GM19043 (cell line): ENCODE measurements around the gene DCLK2.

Source experiments
- ATAC-seq: cut with Tn5 transposase; IDR thresholded peaks from one replicate; pipeline ENCODE4 v1.9.1; 2021; ENCODE audit warnings: low read depth; ENCODE audit not compliant: unreplicated experiment

DCLK2 gene

DNA sequence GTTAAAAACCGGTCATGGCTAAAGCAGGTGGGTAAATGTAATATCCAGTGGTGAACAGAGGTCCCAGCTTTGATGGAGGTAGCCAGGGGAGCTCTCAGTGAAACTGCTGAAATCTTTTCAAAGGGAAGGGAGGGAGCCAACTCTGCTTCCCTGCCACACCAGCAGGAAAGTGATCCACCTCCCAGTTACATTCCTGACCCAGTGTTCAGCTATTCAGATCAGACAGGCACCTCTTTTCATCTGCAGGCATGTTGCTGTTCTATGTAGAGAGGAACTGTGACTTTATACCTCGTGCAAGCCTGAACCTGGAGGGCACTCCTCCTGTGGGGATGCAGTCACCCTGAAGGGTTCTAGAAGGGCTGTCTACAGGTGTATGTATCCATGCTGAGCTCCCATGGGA lies 37.6 kb downstream of the DCLK2 start:
- ATAC-seq: no peak

DNA sequence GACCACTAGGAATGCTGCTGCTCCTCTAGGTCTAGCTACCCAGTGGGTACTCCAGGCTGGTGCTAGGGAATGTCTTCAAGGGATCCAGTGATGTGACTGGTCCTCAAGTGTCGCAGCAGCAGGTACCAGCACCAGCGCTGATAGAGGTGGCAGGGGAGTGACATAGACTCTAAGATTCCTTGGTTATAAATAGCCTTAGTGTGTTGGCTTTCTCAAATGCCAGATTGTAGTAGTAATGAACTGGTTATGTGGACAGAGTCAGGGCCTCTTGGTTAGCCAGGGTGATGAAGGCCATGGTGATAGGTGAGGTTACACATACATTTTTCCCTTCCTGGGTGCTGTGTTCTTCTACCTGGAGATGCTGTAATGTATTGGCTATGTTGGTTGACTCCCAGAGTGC lies 38.3 kb downstream of the DCLK2 start:
- ATAC-seq: no peak

DNA sequence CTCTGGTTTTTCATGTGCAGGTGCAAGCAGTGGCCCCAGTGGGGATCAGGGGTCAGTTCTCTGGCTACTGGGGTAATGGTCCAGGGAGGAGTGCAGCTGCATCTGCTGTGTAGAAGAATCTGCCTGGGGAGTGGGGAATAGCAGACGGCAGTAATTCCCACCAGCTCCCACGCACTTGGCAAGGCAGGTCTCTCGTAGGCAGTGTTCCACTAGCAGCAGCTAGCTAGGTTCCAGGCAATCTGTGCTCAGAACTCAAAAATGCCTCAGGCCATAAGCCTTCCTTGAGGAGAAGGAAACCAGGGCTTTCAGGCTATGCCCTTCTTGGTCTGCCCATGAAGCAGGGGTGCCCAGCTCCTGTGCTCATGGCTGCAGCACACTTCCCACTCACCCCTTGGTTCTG lies 38.8 kb downstream of the DCLK2 start:
- ATAC-seq: no peak

DNA sequence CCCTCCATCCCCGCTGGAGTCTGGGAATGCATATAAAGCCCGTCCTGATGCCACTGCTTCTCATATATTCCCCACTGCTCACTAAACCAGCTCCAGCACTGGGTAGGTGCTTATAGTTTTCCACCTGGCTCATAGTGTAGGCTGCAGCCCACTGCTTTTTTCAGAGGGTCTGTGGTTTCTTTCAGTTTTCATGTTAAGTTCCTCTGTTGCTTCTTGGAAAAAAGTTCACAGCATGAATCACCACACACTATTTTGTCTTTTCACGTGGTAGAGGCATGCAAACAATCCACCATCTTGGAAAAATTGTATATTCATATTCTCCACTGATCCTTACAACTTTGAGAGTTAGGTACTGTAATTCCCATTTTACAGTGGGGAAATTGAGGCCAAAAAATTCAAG lies 39.4 kb downstream of the DCLK2 start:
- ATAC-seq: no peak

DNA sequence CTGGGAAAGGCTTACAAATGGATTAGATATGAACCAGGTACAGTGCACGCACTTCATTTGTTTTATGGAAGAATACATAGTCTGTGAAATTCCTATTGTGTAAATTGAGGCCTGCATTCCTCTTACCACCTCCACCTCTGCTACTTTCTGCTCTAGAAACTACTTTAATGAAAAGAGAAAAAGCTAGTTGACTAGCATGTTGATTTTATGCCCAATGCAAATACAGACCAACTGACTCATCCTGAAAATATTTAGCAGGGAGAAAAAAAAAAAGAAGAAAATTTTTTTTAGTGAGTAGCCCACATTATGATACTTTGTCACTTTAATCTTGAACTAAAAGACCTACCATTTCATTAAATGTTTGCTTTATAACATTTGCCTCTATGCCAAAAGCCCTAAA lies 41.2 kb downstream of the DCLK2 start:
- ATAC-seq: no peak

DNA sequence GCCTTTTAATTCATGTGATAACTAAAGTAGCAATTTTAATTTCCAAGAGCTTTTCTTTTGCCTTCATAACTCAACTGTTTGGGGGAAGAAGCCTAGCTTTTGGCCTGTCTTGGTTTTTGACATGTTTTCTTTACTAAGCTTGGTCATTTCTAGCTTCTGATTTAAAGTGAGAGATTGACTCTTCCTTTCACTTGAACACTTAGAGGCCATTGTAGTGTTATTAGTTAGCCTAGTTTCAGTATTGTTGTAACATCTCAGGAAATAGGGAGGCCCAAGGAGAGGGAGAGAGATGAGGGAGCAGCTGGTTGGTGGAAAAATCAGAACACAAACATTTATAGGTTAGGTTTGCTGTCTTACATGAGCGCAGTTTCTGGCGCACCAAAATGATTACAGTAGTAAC lies 44.8 kb downstream of the DCLK2 start:
- ATAC-seq: no peak

DNA sequence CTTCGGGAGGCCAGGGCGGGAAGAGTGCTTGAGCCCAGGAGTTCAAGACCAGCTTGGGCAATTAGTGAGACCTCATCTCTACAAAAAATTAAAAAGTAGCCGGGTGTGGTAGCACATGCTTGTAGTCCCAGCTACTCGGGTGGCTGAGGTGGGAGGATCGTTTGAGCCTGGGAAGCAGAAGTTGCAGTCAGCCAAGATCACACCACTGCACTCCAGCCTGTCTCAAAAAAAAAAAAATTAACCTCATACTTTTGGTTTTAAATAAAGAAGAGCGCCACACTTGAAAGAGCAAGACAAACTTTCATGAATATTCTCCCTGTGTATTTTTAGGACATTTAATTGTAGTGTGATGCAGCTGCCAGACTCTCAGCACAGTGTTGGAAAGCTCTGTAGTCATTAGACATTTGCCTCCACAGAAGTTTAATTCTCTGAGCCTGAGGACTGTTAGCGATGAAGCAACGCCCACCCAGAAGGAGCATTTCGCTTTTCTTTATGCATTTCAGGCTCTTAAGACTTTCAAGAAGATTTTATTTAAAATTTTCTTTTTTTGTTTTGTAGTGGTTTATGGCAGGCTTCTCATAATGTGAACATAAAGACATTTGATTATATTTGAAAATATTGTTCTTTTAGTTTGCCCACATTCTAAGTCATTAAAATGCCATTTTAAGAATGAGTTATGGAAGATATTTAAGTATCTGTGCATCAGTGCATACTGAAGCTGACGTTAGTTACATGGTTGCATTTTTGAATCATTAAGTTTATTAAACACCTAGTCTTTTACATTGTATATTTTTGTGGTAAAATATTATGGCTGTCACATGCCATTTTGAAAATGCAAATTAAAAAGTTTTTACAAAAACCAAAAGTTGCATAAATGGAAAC lies 45.8 kb downstream of the DCLK2 start:
- ATAC-seq: no peak

DNA sequence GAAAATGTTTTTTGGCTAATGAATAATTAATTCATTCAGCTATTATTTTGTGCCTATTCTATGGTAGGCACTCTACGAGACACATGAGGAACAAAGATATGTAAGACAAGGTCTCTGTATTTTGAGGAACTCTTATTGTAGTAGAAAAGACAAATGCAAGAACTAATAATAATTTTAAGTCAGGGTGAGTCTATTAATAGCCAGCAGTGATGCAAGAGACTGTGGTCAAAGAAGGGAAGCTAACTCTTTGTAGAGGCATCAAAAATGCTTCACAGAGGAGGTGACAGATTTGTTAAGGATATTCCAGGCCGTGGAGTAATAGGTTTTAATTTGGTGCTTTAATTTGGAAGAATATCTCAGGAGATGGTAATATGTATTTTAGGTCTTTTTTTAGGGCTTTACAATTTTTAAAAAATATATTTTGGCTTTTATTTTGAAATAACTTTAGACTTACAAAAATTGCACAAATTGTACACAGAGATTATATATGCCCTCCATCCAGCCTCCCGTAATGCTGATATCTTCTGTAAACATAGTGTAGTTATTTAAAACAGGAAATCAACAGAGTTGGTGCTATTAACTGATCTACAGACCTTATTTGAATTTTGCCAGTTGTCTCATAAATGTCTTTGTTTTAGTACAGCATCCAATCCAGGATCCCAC lies 48.1 kb downstream of the DCLK2 start:
- ATAC-seq: peak; percentile 43

DNA sequence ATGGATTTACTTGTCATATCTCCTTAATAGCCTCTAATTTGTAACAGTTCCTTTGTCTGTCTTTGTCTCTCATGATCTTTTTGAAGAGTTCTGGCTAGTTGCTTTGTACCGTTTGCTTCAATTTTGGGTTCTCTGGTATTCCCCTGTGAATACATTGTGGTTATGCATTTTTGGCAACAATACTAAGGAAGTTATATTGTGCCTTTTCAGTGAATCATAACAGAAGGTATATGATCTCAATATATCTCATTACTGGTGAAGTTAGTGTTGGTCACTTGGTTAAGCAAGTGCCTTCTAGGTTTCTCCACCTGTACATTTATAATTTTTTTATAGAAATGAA lies 48.6 kb downstream of the DCLK2 start:
- ATAC-seq: no peak

DNA sequence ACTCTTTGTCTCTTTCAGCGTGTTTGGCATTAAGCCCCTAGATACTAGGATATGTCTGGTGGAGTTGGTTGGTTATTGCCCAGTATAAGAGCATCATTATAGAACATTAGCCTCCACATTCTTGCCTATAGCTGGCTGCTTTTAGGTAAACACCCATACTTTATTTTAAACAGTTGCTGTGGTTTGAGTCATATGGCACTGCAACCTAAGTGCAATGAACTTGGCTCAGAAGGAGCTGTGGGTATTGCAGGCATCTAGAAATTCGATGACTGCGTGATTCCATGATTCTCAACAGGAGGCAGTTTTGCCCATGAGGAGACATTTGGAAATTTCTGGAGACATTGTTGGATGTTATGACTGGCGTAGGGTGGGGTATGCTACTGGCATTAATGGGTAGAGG lies 49.5 kb downstream of the DCLK2 start:
- no peak for ATAC-seq

DNA sequence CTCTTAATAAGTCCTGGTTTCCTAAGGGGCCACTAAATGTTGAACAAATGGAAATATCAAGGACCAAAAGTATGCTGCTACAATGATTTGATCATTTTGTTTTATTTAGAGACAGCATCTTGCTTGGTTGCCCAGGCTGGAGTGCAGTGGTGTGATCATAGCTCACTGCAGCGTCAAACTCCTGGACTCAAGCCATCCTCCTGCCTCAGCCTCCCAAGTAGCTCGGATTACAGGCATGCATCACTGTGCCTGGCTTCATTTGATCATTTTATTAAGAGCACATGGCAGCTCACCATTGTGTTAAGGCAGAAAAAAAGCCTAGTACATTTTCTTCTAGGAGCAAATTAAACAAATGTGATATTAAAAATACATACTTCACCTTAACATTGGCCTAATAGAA lies 52.7 kb downstream of the DCLK2 start:
- ATAC-seq: no peak

DNA sequence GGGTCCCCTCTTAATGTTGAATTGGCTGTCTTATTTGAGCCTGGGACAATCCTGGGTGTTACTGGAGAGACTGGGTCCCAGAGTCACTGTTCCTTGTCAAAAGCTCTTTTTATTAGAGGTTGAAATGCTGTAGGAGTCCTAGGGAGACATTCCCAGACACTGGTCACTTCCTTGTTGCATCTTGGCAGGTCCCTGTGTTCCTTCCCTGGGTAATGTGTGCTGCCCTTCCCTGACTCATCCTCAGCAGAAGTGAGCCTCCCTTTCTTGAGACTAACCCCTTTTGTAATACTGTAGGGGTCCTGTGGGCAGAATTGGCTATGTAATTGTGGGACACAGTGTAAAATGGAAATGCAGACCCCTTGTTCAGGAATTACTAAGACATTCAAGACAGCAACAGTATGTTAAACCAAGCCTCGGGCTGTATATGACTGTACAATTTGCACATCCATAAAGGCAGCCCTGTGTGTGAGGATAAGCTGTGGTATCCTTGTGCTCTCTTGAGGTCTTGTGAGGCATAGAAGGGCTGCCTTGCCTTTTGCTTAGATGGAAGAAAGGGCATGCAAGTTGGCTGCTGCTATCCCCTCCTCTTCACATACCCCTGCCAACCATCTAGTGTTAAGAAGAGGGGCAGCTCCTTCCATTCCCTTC lies 53.5 kb downstream of the DCLK2 start:
- no peak for ATAC-seq

DNA sequence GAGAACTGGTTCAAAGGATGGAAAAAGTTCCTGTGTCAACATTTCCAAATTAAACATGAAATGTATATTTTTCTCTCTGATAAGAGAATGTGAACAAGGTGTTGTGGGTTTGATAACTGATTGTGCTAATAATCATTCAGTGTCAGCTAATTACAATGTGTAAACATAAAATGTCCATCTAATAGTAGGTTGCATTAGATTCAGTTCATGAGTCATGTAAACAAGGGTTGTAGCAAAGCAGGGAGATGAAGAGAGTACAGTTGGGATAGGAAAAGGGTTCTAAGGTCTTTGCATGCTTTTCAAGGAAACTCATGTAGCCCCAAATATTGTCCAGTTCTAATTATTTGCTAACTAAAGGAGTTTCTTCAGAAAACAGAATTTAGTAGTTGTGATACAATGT lies 55.4 kb downstream of the DCLK2 start:
- no peak for ATAC-seq

DNA sequence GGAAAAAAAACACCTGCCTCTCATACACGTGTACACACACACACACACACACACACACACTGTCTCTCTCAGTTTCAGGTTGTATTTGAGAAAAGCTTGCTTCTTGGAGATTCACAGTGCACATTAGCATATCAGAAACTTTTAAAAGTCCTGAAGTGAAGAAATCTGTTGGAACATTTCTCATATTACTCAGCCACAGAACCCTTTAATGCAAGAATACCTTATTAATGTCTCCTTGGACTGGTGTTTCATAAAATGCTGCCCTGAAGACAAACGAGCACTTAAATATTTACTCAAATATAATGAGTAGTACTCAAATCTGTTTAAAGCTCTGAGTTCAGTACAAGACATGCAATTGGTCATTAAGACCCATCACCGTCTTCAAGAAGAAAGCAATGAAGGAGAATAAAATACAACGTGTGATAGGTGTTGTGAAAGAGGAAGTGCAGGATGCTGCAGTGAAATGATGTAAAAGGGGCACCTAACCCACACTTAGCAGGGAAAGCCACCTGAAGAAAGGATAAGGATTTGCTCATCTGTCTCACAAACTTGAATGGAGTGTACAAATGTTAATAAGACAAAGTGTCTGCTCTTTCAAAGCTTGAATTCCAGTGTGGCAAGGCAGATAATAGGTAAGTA lies 57.0 kb downstream of the DCLK2 start:
- ATAC-seq: no peak

DNA sequence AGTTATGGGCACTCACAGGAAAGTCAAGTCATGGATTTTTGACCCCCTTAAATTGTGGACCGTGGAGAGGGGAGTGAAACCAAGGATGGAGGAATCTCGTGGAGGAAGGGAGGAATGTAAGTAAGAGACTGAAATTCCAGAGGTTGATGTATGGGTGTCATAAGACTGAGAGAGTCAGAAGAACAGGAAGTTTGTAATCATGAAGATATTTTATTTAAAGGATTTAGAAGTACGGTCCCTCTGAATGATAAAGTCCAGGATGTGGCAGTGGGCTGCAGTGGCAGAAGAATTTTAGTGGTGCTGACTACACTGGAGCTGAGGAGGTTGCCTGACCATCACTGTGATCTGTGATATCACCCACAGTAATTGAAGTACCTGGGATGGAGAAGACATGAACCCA lies 57.8 kb downstream of the DCLK2 start:
- ATAC-seq: no peak

DNA sequence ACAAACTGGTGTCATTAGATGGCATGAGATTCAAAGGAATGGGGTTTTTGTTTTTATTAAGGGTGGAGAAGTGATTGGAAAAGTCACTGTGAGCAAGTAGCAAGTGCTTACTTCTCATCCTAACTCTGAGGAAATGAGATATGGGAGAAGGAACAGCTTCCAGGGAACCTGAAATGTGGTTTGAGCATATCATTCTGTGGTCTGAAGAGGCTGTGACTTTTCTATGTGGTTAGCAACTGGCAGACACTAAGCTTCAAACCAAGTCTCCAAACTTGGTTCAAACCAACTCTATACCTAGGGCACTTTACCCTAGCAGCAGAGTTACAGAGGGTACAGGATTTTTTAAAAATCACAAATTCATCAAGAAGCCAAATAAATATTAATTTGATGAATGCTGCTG lies 58.2 kb downstream of the DCLK2 start:
- ATAC-seq: no peak

DNA sequence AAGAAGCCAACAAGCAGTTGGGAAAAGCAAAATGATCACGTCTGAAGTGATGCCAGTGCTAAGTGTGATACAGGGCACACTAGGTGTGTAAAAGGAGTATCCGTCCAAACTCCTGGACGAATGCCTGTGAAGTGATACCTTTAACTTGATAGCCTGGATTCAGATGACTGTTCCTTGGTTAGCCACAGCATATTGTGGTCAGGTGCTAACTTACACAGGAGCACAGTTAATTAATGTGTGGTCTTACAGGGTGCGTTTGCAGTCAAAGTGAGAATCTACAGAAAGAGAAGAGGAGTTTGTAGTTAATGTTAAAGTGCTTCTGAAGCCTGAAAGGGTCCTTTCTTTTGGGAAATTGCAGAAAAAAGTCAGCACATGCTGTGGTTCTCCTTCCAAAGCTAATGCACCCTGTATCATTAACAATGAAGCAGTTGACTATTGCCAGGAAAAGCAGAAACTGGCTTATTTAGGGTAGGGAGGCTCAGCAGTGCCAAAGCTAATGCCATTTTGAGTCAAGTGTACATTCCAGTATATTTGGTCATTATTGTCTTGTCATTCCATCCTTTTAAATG lies 61.1 kb downstream of the DCLK2 start:
- ATAC-seq: no peak

DNA sequence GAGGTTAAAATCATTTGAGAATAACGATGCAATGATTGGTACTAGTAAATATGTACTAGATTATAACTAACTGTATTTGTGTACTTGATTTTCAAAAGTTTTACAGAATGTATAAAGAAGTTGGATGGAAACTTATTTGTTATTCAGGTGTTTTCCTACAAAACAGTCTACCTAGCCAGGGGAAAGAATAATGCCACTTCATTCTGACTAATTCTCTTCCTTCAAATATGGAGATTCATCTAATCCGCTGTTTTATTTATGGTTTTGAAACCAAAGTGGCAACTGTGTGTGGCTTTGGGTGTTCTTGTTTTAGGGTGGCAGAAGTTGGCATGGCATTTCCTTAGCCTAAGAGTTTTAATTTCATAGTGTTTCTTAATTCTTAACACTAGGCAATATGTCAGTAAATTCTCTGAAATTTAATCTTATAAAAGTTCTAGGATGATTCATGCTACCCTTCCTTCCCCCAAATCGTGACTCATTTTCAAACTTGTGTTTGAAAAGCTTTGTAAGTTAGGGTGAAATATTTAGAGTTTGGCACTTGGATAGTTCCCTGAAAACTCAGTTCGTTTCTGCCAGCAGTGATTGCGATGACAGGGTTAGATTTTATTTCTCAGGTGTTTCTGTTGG lies 62.6 kb downstream of the DCLK2 start:
- ATAC-seq: no peak

DNA sequence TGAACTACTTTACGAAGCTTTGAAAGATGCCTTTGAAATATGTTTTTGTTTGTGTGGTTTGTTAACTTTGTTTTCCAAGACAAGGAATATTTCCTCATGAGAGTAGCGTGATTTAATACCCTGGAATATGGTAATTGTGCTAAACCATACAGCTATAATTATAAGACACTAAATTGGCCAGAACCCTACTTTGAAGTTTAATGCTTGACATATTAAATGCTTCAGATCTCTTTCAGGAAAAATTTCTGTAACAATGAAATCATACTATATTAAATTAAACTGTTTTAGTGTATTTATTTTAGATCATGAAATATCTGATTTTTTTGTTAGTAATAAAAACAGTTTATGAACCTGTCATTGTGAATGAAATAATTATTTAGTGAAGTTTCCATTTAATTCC lies 63.5 kb downstream of the DCLK2 start:
- no peak for ATAC-seq

DNA sequence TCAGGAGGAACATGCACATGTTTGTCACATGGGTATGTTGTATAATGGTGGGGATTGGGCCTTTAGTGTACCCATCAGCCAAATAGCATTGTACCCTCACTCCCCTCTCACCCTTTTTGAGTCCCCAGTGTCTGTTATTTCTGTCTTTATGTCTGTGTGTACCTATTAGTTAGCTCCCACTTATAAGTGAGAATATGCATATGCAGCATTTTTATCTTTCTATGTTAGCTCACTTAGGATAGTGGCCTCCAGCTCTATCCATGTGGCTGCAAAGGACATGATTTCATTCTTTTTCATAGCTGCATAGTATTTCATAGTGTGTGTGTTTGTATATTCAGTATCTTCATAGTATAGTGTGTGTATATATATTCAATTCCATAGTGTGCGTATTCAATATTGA lies 64.6 kb downstream of the DCLK2 start:
- ATAC-seq: no peak
